IPS-NIHi7 (cell line): ENCODE data around the gene NDUFA11.
"Not testable (repeated sequence)": the region's sequence is repeated elsewhere in the genome, so short reads cannot be mapped to it uniquely, and the experiment has no call there.

Experiments
- DNase-seq: peaks from one replicate; pipeline ENCODE4 v3.0.0; 2012; ENCODE audit warnings: mixed read lengths; ENCODE audit errors: extremely low spot score

Gene NDUFA11

DNA sequence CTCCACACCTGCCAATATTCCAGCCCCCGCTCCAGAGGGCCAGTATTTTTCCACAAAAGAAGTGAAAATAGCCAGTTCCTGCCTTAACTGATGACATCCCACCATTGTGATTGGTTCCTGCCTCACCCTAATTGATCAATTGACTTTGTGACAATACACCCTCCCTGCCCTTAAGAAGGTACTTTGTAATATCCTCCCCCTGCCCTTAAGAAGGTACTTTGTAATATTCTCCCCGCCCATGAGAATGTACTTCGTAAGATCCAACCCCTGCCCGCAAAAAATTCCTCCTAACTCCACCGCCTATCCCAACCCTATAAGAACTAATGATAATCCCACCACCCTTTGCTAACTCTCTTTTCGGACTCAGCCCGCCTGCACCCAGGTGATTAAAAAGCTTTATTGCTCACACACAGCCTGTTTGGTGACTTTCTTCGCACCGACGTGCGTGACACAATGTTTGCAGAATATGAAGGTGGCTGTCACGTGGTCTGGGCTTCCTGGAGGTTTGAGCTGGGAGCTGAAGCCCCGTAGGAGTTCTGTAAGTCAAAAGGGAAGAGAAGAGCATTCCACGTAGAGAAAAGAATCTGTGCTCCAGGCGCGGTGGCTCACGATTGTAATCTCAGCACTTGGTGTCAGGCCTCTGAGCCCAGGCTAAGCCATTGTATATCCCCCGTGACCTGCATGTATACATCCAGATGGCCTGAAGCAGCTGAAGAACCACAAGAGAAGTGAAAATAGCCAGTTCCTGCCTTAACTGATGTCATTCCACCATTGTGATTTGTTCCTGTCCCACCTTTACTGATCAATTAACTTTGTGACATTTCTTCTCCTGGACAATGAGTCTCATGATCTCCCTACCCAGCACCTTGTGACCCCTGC lies 46.1 kb downstream of the NDUFA11 start:
- DNase-seq = no peak

- DNase-seq = not testable (repeated sequence)
These were observed 48.4 kb downstream of the NDUFA11 start for GRCh38 chr19:5855151-5855550.

DNA sequence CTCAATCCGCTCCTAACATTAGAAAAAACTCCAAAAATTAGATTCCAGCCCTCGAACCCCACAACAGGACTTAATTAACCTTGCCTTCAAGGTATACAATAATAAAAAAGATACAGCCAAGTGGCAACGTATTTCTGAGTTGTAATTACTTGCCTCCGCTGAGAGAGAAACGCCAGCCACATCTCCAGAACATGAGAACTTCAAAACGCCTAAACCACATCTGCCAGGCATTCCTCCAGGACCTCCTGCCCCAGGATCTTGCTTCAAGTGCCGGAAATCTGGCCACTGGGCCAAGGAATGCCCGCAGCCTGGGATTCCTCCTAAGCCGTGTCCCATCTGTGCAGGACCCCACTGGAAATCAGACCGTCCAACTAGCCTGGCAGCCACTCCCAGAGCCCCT lies 49.5 kb downstream of the NDUFA11 start:
- DNase-seq = not testable (repeated sequence)

DNA sequence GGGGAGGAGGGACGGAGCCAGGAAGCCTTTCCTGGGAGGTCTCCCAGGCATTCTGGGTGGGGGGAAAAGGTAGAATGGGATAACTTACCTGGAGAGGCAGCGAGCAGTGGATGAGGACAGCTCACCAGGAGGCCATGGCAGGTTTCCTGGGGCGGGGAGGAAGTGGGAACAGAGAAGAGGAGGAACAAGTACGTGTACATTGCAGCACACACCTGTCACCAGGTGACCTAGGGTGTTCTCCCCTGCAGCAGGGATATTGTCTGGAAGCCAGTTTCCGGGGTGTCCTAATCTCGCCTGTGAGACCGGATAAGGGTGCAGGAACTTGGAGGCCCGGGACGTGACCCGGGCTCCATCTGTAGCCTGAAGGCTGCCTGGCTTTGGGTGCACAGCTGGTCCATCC lies 52.3 kb downstream of the NDUFA11 start, which contains the start of gene FUT3:
FUT3 (minus strand) TSS at position 148 of the 400 bp plus-strand sequence.
- DNase-seq = no peak

DNA sequence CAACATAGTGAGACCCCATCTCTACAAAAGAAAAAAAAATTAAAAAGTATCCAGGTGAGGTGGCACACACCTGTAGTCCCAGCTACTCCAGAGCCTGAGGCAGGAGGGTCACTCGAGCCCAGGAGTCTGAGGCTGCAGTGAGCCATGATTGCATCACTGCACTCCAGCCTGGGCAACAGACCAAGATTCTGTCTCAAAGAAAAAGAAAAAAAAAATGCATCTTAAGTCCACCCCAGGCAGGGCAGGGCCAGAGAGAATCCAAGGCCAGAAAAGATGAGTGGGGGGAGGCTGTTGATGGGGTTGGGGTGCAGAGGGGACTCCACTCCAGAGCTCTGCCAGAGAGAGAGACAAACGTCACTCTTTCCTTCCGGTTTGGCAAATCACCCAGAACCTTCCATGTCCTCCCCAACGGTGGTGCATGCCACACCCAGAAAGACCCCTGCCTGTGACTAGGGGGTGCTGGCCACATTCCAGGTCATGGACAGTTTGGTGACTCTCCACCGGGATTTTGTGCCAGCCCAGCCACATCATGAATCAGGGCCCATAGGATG lies 52.8 kb downstream of the NDUFA11 start:
- no peak for DNase-seq

DNA sequence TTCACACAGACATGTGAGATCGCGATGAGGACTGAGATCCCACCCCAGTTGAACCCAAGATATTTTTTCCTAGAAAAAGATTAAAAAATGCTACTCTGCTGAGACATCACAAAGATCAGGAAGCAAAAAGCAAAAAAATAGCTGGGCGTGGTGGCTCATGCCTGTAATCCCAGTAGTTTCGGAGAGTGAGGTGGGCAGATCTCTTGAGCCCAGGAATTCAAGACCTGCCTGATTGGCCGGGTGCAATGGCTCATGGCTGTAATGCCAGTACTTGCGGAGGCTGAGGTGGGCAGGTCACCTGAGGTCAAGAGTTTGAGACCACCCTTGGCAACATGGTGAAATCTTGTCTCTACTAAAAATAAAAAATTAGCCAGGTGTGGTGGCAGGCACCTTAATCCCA lies 53.4 kb downstream of the NDUFA11 start:
- DNase-seq = no peak

DNA sequence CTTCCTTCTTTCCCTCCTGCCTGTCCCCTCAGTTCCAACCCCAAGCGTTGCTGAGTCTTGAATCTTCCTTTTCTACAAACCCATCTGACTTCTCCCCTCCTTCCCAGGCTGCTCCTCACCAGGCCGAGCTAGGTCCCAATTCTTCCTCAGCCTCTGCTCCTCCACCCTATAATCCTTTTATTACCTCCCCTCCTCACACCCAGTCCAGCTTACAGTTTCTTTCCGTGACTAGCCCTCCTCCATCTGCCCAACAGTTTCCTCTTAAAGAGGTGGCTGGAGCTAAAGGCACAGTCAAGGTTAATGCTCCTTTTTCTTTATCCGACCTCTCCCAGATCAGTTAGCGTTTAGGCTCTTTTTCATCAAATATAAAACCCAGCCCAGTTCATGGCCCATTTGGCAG lies 55.0 kb downstream of the NDUFA11 start:
- not testable (repeated sequence) for DNase-seq

- not testable (repeated sequence) for DNase-seq
These were observed 55.7 kb downstream of the NDUFA11 start for GRCh38 chr19:5847846-5848245.
